A549 (cell line): ENCODE measurements around the gene NR1H2. TPM values are rescaled to one million over a fixed set of nuclear protein-coding genes. Genes with fewer than 3 reads are reported as not detected.

Experiments used
- ATAC-seq, 2 experiments: fragments of 200-7000 bp in 1 of 2; fragments of >200 bp in 1 of 2; cut with Nextera tagmentation in 1 of 2; cut with Tn5 transposase in 1 of 2; 3 replicates each; pipeline versions ENCODE4 v1.8.0 to v1.9.1; 2018 to 2020; ENCODE audit warnings: mild to moderate bottlenecking in 1 of 2, moderate library complexity in 1 of 2
- CTCF ChIA-PET: fragments of 300-600 bp; sonication (Branson Sonifier 250); formaldehyde crosslinking; extraction: SDS; loops from one replicate; lab custom pipeline; 2021; ENCODE audit warnings: antibody characterized with exemption, inconsistent platforms; lab: Yijun Ruan, JAX
- POLR2A ChIA-PET: fragments of 350-600 bp; formaldehyde crosslinking; extraction: SDS; loops from one replicate; lab custom pipeline; 2021; ENCODE audit warnings: antibody characterized with exemption, inconsistent platforms; lab: Yijun Ruan, JAX
- DNase-seq, 2 experiments: peaks; one replicate each; pipeline versions ENCODE4 v3.0.0 to v3.0.0-alpha.2; 2011 to 2016; ENCODE audit warnings: low read depth in 1 of 2, low spot score in 1 of 2
- FAIRE-seq: peaks from 2 replicates; lab custom pipeline; 2011; peaks lifted over from hg19 to GRCh38; lab: Jason Lieb, UNC
- H3K27ac ChIP-seq, 2 experiments: fragments of >200 bp; sonication (Bioruptor Twin); formaldehyde crosslinking; 3 replicates each; pipeline ENCODE4 v1.5.1; 2016 to 2017
- H3K4me1 ChIP-seq: fragments of >200 bp; sonication (Bioruptor Twin); formaldehyde crosslinking; 3 replicates; pipeline ENCODE4 v1.6.1; 2016
- H3K4me2 ChIP-seq: fragments of >200 bp; sonication (Bioruptor Twin); formaldehyde crosslinking; 3 replicates; pipeline ENCODE4 v1.6.1; 2016
- H3K4me3 ChIP-seq: fragments of >200 bp; sonication (Bioruptor Twin); formaldehyde crosslinking; 3 replicates; pipeline ENCODE4 v1.5.1; 2016
- H3K9me3 ChIP-seq: fragments of >200 bp; sonication (Bioruptor Twin); formaldehyde crosslinking; 3 replicates; pipeline ENCODE4 v1.6.1; 2016
- CBX8 ChIP-seq: fragments of 200-600 bp; sonication (generic); IDR thresholded peaks from 2 replicates; pipeline ENCODE4 v1.6.1; 2016
- CHD2 ChIP-seq: fragments of 150-350 bp; IDR thresholded peaks from 2 replicates; pipeline ENCODE4 v1.6.1; 2014; ENCODE audit warnings: low read length; ENCODE audit not compliant: partially characterized antibody
- CTCF ChIP-seq: fragments of >200 bp; sonication (Bioruptor Twin); formaldehyde crosslinking; IDR thresholded peaks from 3 replicates; pipeline ENCODE4 v1.5.1; 2016
- E2F6 ChIP-seq: IDR thresholded peaks from 2 replicates; pipeline ENCODE4 v1.6.1; 2012; ENCODE audit warnings: low read depth, borderline replicate concordance
- ELK1 ChIP-seq: fragments of 150-350 bp; IDR thresholded peaks from 2 replicates; pipeline ENCODE4 v1.6.1; 2014; ENCODE audit warnings: low read depth, mild to moderate bottlenecking, low read length
- EP300 ChIP-seq, 2 experiments: fragments of >200 bp; sonication (Bioruptor Twin); formaldehyde crosslinking; IDR thresholded peaks; 2 replicates in 1 of 2; 3 replicates in 1 of 2; pipeline ENCODE4 v1.6.1; 2016 to 2017
- FOSB ChIP-seq: fragments of 250-450 bp; sonication (Bioruptor Pico); IDR thresholded peaks from 2 replicates; pipeline ENCODE4 v1.5.0; 2020; ENCODE audit warnings: mild to moderate bottlenecking, moderate library complexity
- FOSL2 ChIP-seq, 2 experiments: fragments of 450-650 bp in 1 of 2; fragments of >200 bp in 1 of 2; sonication (Bioruptor Twin) in 1 of 2; formaldehyde crosslinking; IDR thresholded peaks; 2 replicates each; pipeline versions ENCODE4 v1.5.0 to v1.6.1; 2016 to 2020; ENCODE audit warnings: mild to moderate bottlenecking in 1 of 2, moderate library complexity in 1 of 2
- HDAC2 ChIP-seq: fragments of 200-600 bp; sonication (generic); IDR thresholded peaks from 2 replicates; pipeline ENCODE4 v1.6.1; 2016
- HES2 ChIP-seq: fragments of >200 bp; sonication (Bioruptor Twin); formaldehyde crosslinking; IDR thresholded peaks from 2 replicates; pipeline ENCODE4 v1.6.1; 2016
- JUN ChIP-seq, 2 experiments: fragments of >200 bp; sonication (Bioruptor Twin); formaldehyde crosslinking; IDR thresholded peaks; 2 replicates in 1 of 2; 3 replicates in 1 of 2; pipeline ENCODE4 v1.6.1; 2016 to 2017
- JUNB ChIP-seq: fragments of >200 bp; sonication (Bioruptor Twin); formaldehyde crosslinking; IDR thresholded peaks from 2 replicates; pipeline ENCODE4 v1.6.1; 2016
- MAX ChIP-seq: IDR thresholded peaks from 2 replicates; pipeline ENCODE4 v1.6.1; 2012
- MAZ ChIP-seq: fragments of 150-350 bp; IDR thresholded peaks from 2 replicates; pipeline ENCODE4 v1.6.1; 2014; ENCODE audit warnings: antibody characterized with exemption, low read depth, low read length, borderline replicate concordance
- NPAS2 ChIP-seq: fragments of 250-450 bp; sonication (Bioruptor Pico); IDR thresholded peaks from 2 replicates; pipeline ENCODE4 v1.8.0; 2022; ENCODE audit warnings: mild to moderate bottlenecking, moderate library complexity, borderline replicate concordance
- NR3C1 ChIP-seq: fragments of >200 bp; sonication (Bioruptor Twin); formaldehyde crosslinking; IDR thresholded peaks from 3 replicates; pipeline ENCODE4 v1.6.1; 2017
- PHF8 ChIP-seq: fragments of 200-600 bp; sonication (generic); IDR thresholded peaks from 2 replicates; pipeline ENCODE4 v1.6.1; 2016; ENCODE audit warnings: low read depth, mild to moderate bottlenecking, antibody characterized with exemption, moderate library complexity, borderline replicate concordance
- POLR2A ChIP-seq: IDR thresholded peaks from 2 replicates; pipeline ENCODE4 v1.6.1; 2012; ENCODE audit warnings: mild to moderate bottlenecking, low read length
- RARB ChIP-seq: fragments of 250-450 bp; sonication (Bioruptor Pico); IDR thresholded peaks from 2 replicates; pipeline ENCODE4 v1.8.0; 2021; ENCODE audit warnings: mild to moderate bottlenecking, moderate library complexity
- REST ChIP-seq: fragments of 200-600 bp; sonication (generic); IDR thresholded peaks from 2 replicates; pipeline ENCODE4 v1.6.1; 2016; ENCODE audit warnings: antibody characterized with exemption, mild to moderate bottlenecking, moderate library complexity
- SREBF2 ChIP-seq: fragments of 450-650 bp; IDR thresholded peaks from 2 replicates; pipeline ENCODE4 v1.6.1; 2014; ENCODE audit warnings: mild to moderate bottlenecking, moderate library complexity
- TFCP2L1 ChIP-seq: fragments of 250-450 bp; sonication (Bioruptor Pico); IDR thresholded peaks from 2 replicates; pipeline ENCODE4 v1.5.0; 2021; ENCODE audit warnings: mild to moderate bottlenecking
- ZC3H11A ChIP-seq: fragments of 450-650 bp; IDR thresholded peaks from 2 replicates; pipeline ENCODE4 v1.6.1; 2014; ENCODE audit warnings: antibody characterized with exemption, mild to moderate bottlenecking
- ZNF302 ChIP-seq: fragments of 250-450 bp; sonication (Bioruptor Pico); IDR thresholded peaks from 2 replicates; pipeline ENCODE4 v1.9.0; 2021; ENCODE audit warnings: inconsistent platforms, mild to moderate bottlenecking, moderate library complexity
- WGBS: methylation state at CpG from one replicate; pipeline ENCODE4 v1.1.6; 2017; ENCODE audit errors: missing lambda C conversion rate; 5-methylcytosine and 5-hydroxymethylcytosine counted together
- polyA plus RNA-seq, 4 experiments: library from polyadenylated mRNA; depleted of rRNA in 3 of 4; stranded (reverse); fragments of >200 nt; fragmentation: RNase III in 1 of 4; extraction: RNeasy Plus Mini Kit Qiagen cat#74134 plus additional on column Dnase treatment in 1 of 4; gene quantifications; 2 replicates in 3 of 4; 3 replicates in 1 of 4; pipeline ENCODE4 v1.2.3, GENCODE V29; 2011 to 2017

Gene NR1H2
- polyA plus RNA-seq, 2 of the 4 experiments (the other 2 are of a cell fraction) = 39.3 to 67.0 TPM

GRCh38 chr19:50376166-50377050 lies at the start of gene NR1H2 (continued):
- TF ChIP-seq ZNF302 (CRISPR knock-in tag) = no peak
- TF ChIP-seq ZC3H11A = peak; percentile 30; the same call in 1 of the 2 replicates
- TF ChIP-seq FOSB (CRISPR knock-in tag) = no peak; the same call in 1 of the 2 replicates
- peak; percentile 92 for TF ChIP-seq ELK1
- no peak for TF ChIP-seq FOSL2 (IDR thresholded peaks at IDR 0.05)
- TF ChIP-seq FOSL2 (CRISPR knock-in tag; IDR thresholded peaks at IDR 0.05) = 0 out of 2 replicates have a peak, but pooled peaks have one; percentile 3
- no peak for TF ChIP-seq JUNB
- TF ChIP-seq RARB (CRISPR knock-in tag) = peak; percentile 50; the same call in 1 of the 2 replicates
- TF ChIP-seq PHF8 = peak; percentile 80; the same call in 1 of the 2 replicates
- TF ChIP-seq POLR2A = peak; percentile 20; the same call in 1 of the 2 replicates
- TF ChIP-seq SREBF2 = no peak
- TF ChIP-seq JUN (IDR thresholded peaks at IDR 0.05) = peak; percentile 82 to 93

GRCh38 chr19:50327013-50327412 lies 49.2 kb upstream of the NR1H2 start:
- Histone ChIP-seq H3K4me1 (peaks cover 35% of the 10 kb centered on the region), H3K4me3 (no peak overlapping the region)
- 44% methylated on average over 4 of the region's 4 CpGs for WGBS
- TF ChIP-seq NPAS2 = no peak
- TF ChIP-seq EP300 (IDR thresholded peaks at IDR 0.05) = no peak
- no peak for TF ChIP-seq PHF8
- no peak for TF ChIP-seq CHD2
- TF ChIP-seq, all 56 proteins: peak for 0
- FAIRE-seq (no peak), ATAC-seq (no peak), DNase-seq (no peak)
- CTCF ChIA-PET = interaction anchor here (3.0 kb wide), 1 partner anchor 179 kb away, joined by 76 read pairs; no protein-coding TSS in a partner anchor
- Histone ChIP-seq H3K4me2 (no peak overlapping the region), H3K27ac (no peak overlapping the region), H3K9me3 (no peaks in the 10 kb centered on the region)
- POLR2A ChIA-PET = no interaction called here

- H3K9me3 ChIP-seq = no peaks in the 10 kb centered on the region
- FAIRE-seq (no peak), ATAC-seq (no peak), DNase-seq (no peak)
- ChIA-PET POLR2A (interaction anchor here (1.9 kb wide), 1 partner anchor 397 kb away, joined by 8 read pairs; no protein-coding TSS in a partner anchor), CTCF (interaction anchor here (0.7 to 3.0 kb wide), 37 partner anchors 9 to 394 kb away, joined by 3 to 76 read pairs (median 4); no protein-coding TSS in a partner anchor)
- 30% methylated on average over 17 of the region's 20 CpGs for WGBS
- H3K4me1 ChIP-seq = peaks cover 35% of the 10 kb centered on the region
- no peak overlapping the region for H3K27ac ChIP-seq
- H3K4me3 ChIP-seq = peak overlapping the region; percentile 46; the same call in 1 of the 3 replicates
- H3K4me2 ChIP-seq = peak overlapping the region; percentile 92
- no peak for TF ChIP-seq CTCF
- TF ChIP-seq CBX8 = no peak
- no peak for TF ChIP-seq REST
- TF ChIP-seq MAX = no peak
- TF ChIP-seq NR3C1 = no peak
- TF ChIP-seq HES2 = no peak
- TF ChIP-seq E2F6 = no peak
- TF ChIP-seq TFCP2L1 (CRISPR knock-in tag) = no peak
- no peak for TF ChIP-seq MAZ
- TF ChIP-seq HDAC2 = no peak
These were observed 48.6 kb upstream of the NR1H2 start for GRCh38 chr19:50327461-50328223.
